H9 (cell line): ENCODE measurements around the gene SRM. TPM values are rescaled to one million over a fixed set of nuclear protein-coding genes. Genes with fewer than 3 reads are reported as not detected.

Experiments used
- DNase-seq: peaks from one replicate; pipeline ENCODE4 v3.0.0-alpha.2; 2017
- H2AFZ ChIP-seq: one replicate; pipeline ENCODE4 v1.6.1; 2013; ENCODE audit warnings: mild to moderate bottlenecking, low read length, control low read depth, moderate library complexity
- H2AK5ac ChIP-seq: 2 replicates; pipeline ENCODE4 v1.6.1; 2013; ENCODE audit warnings: low read length, control low read depth, mixed read lengths; ENCODE audit not compliant: insufficient read length
- H2BK120ac ChIP-seq: one replicate; pipeline ENCODE4 v1.6.1; 2013; ENCODE audit warnings: low read depth, mild to moderate bottlenecking, low read length, control low read depth, inconsistent platforms; ENCODE audit not compliant: poor library complexity, severe bottlenecking
- H2BK12ac ChIP-seq: 2 replicates; pipeline ENCODE4 v1.6.1; 2013; ENCODE audit warnings: low read length, control low read depth, mixed read lengths, low read depth; ENCODE audit not compliant: insufficient read length
- H2BK15ac ChIP-seq: 2 replicates; pipeline ENCODE4 v1.6.1; 2013; ENCODE audit warnings: low read depth, low read length, control low read depth
- H2BK20ac ChIP-seq: one replicate; pipeline ENCODE4 v1.6.1; 2013; ENCODE audit warnings: low read depth, mild to moderate bottlenecking, low read length, control low read depth, inconsistent platforms; ENCODE audit not compliant: poor library complexity, severe bottlenecking
- H2BK5ac ChIP-seq: 2 replicates; pipeline ENCODE4 v1.6.1; 2013; ENCODE audit warnings: low read length, control low read depth, mixed read lengths; ENCODE audit not compliant: insufficient read length
- H3K14ac ChIP-seq: 2 replicates; pipeline ENCODE4 v1.6.1; 2013; ENCODE audit warnings: low read length, control low read depth; ENCODE audit not compliant: insufficient read depth
- H3K18ac ChIP-seq: 2 replicates; pipeline ENCODE4 v1.6.1; 2013; ENCODE audit warnings: low read depth, mild to moderate bottlenecking, mixed read lengths, low read length, control low read depth; ENCODE audit not compliant: insufficient read length
- H3K23ac ChIP-seq: 2 replicates; pipeline ENCODE4 v1.6.1; 2013; ENCODE audit warnings: low read length, control low read depth, mixed read lengths, low read depth; ENCODE audit not compliant: insufficient read length
- H3K23me2 ChIP-seq: 2 replicates; pipeline ENCODE4 v1.6.1; 2013; ENCODE audit warnings: low read depth, mild to moderate bottlenecking, mixed read lengths, low read length, control low read depth; ENCODE audit not compliant: insufficient read length, poor library complexity, severe bottlenecking
- H3K27ac ChIP-seq: 2 replicates; pipeline ENCODE4 v1.5.1; 2013; ENCODE audit warnings: low read length, control low read depth, mixed read lengths, low read depth; ENCODE audit not compliant: insufficient read length
- H3K27me3 ChIP-seq: 2 replicates; pipeline ENCODE4 v1.6.1; 2013; ENCODE audit warnings: low read length, control low read depth, inconsistent platforms; ENCODE audit not compliant: insufficient read depth
- H3K4ac ChIP-seq: 2 replicates; pipeline ENCODE4 v1.6.1; 2013; ENCODE audit warnings: low read depth, mild to moderate bottlenecking, control low read depth, inconsistent platforms, low read length, moderate library complexity
- H3K4me1 ChIP-seq: 2 replicates; pipeline ENCODE4 v1.6.1; 2013; ENCODE audit warnings: low read length, control low read depth, inconsistent platforms; ENCODE audit not compliant: insufficient read depth
- H3K4me2 ChIP-seq: 2 replicates; pipeline ENCODE4 v1.6.1; 2013; ENCODE audit warnings: low read length, control low read depth, mixed read lengths; ENCODE audit not compliant: insufficient read length, insufficient read depth
- H3K56ac ChIP-seq: 2 replicates; pipeline ENCODE4 v1.6.1; 2013; ENCODE audit warnings: low read depth, mild to moderate bottlenecking, mixed read lengths, low read length, control low read depth; ENCODE audit not compliant: insufficient read length
- H3K79me1 ChIP-seq: 2 replicates; pipeline ENCODE4 v1.6.1; 2013; ENCODE audit warnings: low read depth, mild to moderate bottlenecking, moderate library complexity, low read length, control low read depth, inconsistent platforms; ENCODE audit not compliant: insufficient read depth, poor library complexity, severe bottlenecking
- H3K79me2 ChIP-seq: 2 replicates; pipeline ENCODE4 v1.6.1; 2013; ENCODE audit warnings: low read length, control low read depth, inconsistent platforms; ENCODE audit not compliant: insufficient read depth
- H3K9ac ChIP-seq: 2 replicates; pipeline ENCODE4 v1.6.1; 2013; ENCODE audit warnings: low read length, control low read depth, mixed read lengths; ENCODE audit not compliant: insufficient read length; ENCODE audit errors: extremely low read depth
- H3K9me3 ChIP-seq: one replicate; pipeline ENCODE4 v1.6.1; 2013; ENCODE audit warnings: low read depth, low read length, inconsistent platforms; ENCODE audit not compliant: control insufficient read depth
- H3T11ph ChIP-seq: one replicate; pipeline ENCODE4 v1.6.1; 2013; ENCODE audit warnings: mild to moderate bottlenecking, low read length, control low read depth, inconsistent platforms
- H4K20me1 ChIP-seq: one replicate; pipeline ENCODE4 v1.6.1; 2013; ENCODE audit not compliant: control insufficient read depth, insufficient read length, insufficient read depth
- H4K5ac ChIP-seq: 2 replicates; pipeline ENCODE4 v1.6.1; 2013; ENCODE audit warnings: low read depth, mild to moderate bottlenecking, mixed read lengths, low read length, control low read depth; ENCODE audit not compliant: insufficient read length
- H4K8ac ChIP-seq: replicated peaks from 2 replicates; pipeline ENCODE4 v1.6.1; 2013; ENCODE audit warnings: low read length, control low read depth, mixed read lengths, low read depth; ENCODE audit not compliant: insufficient read length
- H4K91ac ChIP-seq: 2 replicates; pipeline ENCODE4 v1.6.1; 2013; ENCODE audit warnings: low read depth, mild to moderate bottlenecking, moderate library complexity, mixed read lengths, low read length, control low read depth; ENCODE audit not compliant: insufficient read length
- H3K27ac Mint-ChIP-seq, 3 experiments: 2 replicates in 2 of 3; 3 replicates in 1 of 3; pipeline ENCODE4 v1.8.0; 2020 to 2021; ENCODE audit warnings: mixed read lengths in 3 of 3, mild to moderate bottlenecking in 1 of 3, moderate library complexity in 1 of 3
- H3K27me3 Mint-ChIP-seq: 2 replicates; pipeline ENCODE4 v1.8.0; 2021; ENCODE audit warnings: low read depth, mild to moderate bottlenecking, moderate library complexity, mixed read lengths
- H3K36me3 Mint-ChIP-seq, 3 experiments: 2 replicates in 2 of 3; 3 replicates in 1 of 3; pipeline ENCODE4 v1.8.0; 2020 to 2021; ENCODE audit warnings: low read depth in 3 of 3, mixed read lengths in 3 of 3; ENCODE audit not compliant: insufficient read depth in 1 of 3
- H3K4me1 Mint-ChIP-seq, 2 experiments: 2 replicates each; pipeline ENCODE4 v1.8.0; 2020; ENCODE audit warnings: mixed read lengths in 2 of 2
- H3K4me3 Mint-ChIP-seq, 2 experiments: 2 replicates in 1 of 2; 3 replicates in 1 of 2; pipeline ENCODE4 v1.8.0; 2020 to 2021; ENCODE audit warnings: mild to moderate bottlenecking in 2 of 2, mixed read lengths in 2 of 2, moderate library complexity in 1 of 2
- H3K9me3 Mint-ChIP-seq, 2 experiments: 2 replicates in 1 of 2; 3 replicates in 1 of 2; pipeline ENCODE4 v1.8.0; 2020; ENCODE audit warnings: mild to moderate bottlenecking in 2 of 2, mixed read lengths in 2 of 2, moderate library complexity in 1 of 2
- CTCF ChIP-seq: fragments of 200-600 bp; sonication (generic); conservative IDR thresholded peaks from 3 replicates; pipeline ENCODE4 v1.8.0; 2021; ENCODE audit warnings: antibody characterized with exemption, mild to moderate bottlenecking
- WGBS: extraction: QIAGEN DNeasy Blood & Tissue Kit; methylation state at CpG from one replicate; pipeline ENCODE4 v1.1.7; 2013; ENCODE audit warnings: missing lambda C conversion rate, low lambda C conversion rate, mixed read lengths; ENCODE audit not compliant: insufficient read length; ENCODE audit errors: extremely low coverage; 5-methylcytosine and 5-hydroxymethylcytosine counted together
- total RNA-seq: library from RNA; stranded (reverse); gene quantifications from 2 replicates; pipeline ENCODE4 v1.2.1, GENCODE V29; 2021

Gene SRM
- total RNA-seq, 1 experiment from 2014 or later = 196 TPM

GRCh38 chr1:11027316-11027715, 32.5 kb downstream of the SRM start:
- Histone ChIP-seq H3K4me1 (no peaks in the 10 kb centered on the region; the same call in 1 of the 2 replicates), H4K20me1 (no peaks in the 10 kb centered on the region), H3K23me2 (no peaks in the 10 kb centered on the region), H2BK20ac (no peak overlapping the region), H2AFZ (no peak overlapping the region), H4K91ac (no peak overlapping the region), H3K9me3 (no peaks in the 10 kb centered on the region), H3K79me2 (no peaks in the 10 kb centered on the region), H3K4ac (no peak overlapping the region), H3K14ac (no peak overlapping the region), H2BK120ac (no peak overlapping the region), H3K4me2 (no peak overlapping the region), H2BK12ac (no peak overlapping the region), H3K27me3 (no peaks in the 10 kb centered on the region), H4K8ac (no peak overlapping the region), H2BK5ac (no peak overlapping the region), H2AK5ac (no peak overlapping the region), H3K56ac (no peak overlapping the region), H3K18ac (no peak overlapping the region), H3K79me1 (no peaks in the 10 kb centered on the region), H3K23ac (no peak overlapping the region), H3K9ac (no peak overlapping the region), H4K5ac (no peak overlapping the region), H2BK15ac (no peak overlapping the region), H3K27ac (no peak overlapping the region), H3T11ph (no peak overlapping the region)
- Mint-ChIP-seq H3K4me1 (peaks cover 9 to 29% of the 10 kb centered on the region in 2 experiments), H3K36me3 (peaks cover 21 to 64% (median 49%) of the 10 kb centered on the region in 3 experiments; a peak in 6 of 7 replicates), H3K27ac (no peak overlapping the region; a peak in 1 of 7 replicates), H3K9me3 (no peaks in the 10 kb centered on the region), H3K4me3 (no peak overlapping the region), H3K27me3 (no peaks in the 10 kb centered on the region)
- no peak for TF ChIP-seq CTCF
- no peak for DNase-seq
- WGBS = no CpG with 5 or more reads among the region's 6 CpGs
